ENCODE data around the gene DPP10.

Gene DPP10

GRCh38 chr2:115584507-115584906, 1142.1 kb downstream of the DPP10 start:
- TF ChIP-seq, protein P1, sequence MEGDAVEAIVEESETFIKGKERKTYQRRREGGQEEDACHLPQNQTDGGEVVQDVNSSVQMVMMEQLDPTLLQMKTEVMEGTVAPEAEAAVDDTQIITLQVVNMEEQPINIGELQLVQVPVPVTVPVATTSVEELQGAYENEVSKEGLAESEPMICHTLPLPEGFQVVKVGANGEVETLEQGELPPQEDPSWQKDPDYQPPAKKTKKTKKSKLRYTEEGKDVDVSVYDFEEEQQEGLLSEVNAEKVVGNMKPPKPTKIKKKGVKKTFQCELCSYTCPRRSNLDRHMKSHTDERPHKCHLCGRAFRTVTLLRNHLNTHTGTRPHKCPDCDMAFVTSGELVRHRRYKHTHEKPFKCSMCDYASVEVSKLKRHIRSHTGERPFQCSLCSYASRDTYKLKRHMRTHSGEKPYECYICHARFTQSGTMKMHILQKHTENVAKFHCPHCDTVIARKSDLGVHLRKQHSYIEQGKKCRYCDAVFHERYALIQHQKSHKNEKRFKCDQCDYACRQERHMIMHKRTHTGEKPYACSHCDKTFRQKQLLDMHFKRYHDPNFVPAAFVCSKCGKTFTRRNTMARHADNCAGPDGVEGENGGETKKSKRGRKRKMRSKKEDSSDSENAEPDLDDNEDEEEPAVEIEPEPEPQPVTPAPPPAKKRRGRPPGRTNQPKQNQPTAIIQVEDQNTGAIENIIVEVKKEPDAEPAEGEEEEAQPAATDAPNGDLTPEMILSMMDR (conservative IDR thresholded peaks at IDR 0.05; ENCODE audit: control insufficient read depth, insufficient read depth, low read depth, low read length) = no peak
- H3K4me3 ChIP-seq (ENCODE audit: control insufficient read depth, low read depth, low read length) = no peak overlapping the region
- no peak for DNase-seq (ENCODE audit: low read depth)

GRCh38 chr2:115596659-115597375, 1154.4 kb downstream of the DPP10 start:
- H3K4me3 ChIP-seq (ENCODE audit: control insufficient read depth, low read depth, low read length) = no peak overlapping the region
- TF ChIP-seq, protein P1 (conservative IDR thresholded peaks at IDR 0.05; ENCODE audit: control insufficient read depth, insufficient read depth, low read depth, low read length) = no peak
- DNase-seq (ENCODE audit: low read depth) = no peak

DNA sequence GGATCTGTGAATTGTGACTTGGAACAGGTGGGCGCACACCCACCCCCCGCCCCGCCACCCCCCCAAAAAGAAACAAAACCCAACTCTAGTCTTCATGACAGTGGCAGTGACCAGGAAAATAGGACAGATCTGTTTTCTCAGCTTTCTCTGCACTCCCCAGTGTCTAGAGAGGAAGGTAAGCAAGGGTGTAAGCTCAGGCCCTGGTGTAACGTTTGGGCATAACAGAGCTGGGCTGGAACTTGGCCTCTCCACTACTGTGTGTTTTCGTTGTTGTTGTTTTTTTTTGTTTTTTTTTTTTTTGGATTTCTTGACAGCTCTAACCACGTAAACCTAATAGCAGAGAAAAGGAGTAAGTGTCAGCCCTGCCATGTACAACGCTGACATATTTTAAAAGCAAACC, 1160.8 kb downstream of the DPP10 start:
- no peak overlapping the region for H3K4me3 ChIP-seq (ENCODE audit: control insufficient read depth, low read depth, low read length)
- DNase-seq (ENCODE audit: low read depth) = no peak
- TF ChIP-seq, protein P1 (conservative IDR thresholded peaks at IDR 0.05; ENCODE audit: control insufficient read depth, insufficient read depth, low read depth, low read length) = no peak

DNA sequence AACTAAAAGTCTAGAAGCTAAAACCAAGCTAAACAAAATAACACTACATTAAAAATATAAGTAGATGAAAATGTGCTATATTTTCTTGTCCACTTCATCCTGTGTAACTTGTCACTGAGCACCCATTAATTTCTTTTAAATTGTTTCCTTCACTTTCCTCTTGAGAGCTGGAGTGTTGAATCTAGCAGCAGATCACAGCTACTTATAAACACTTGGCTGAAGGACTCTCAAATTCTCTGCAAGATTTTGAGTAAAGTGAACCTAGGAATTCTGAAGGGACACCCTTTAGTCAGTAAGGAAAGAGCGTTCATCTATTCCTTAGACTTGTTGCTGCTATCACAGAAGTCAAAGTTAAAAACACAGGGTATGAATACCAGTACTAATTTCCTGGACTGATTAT, 1163.9 kb downstream of the DPP10 start:
- H3K4me3 ChIP-seq (ENCODE audit: control insufficient read depth, low read depth, low read length) = no peak overlapping the region
- TF ChIP-seq, protein P1 (conservative IDR thresholded peaks at IDR 0.05; ENCODE audit: control insufficient read depth, insufficient read depth, low read depth, low read length) = no peak
- DNase-seq (ENCODE audit: low read depth) = no peak

GRCh38 chr2:115609978-115610377, 1167.5 kb downstream of the DPP10 start:
- no peak overlapping the region for H3K4me3 ChIP-seq (ENCODE audit: control insufficient read depth, low read depth, low read length)
- TF ChIP-seq, protein P1 (conservative IDR thresholded peaks at IDR 0.05; ENCODE audit: control insufficient read depth, insufficient read depth, low read depth, low read length) = no peak
- no peak for DNase-seq (ENCODE audit: low read depth)

DNA sequence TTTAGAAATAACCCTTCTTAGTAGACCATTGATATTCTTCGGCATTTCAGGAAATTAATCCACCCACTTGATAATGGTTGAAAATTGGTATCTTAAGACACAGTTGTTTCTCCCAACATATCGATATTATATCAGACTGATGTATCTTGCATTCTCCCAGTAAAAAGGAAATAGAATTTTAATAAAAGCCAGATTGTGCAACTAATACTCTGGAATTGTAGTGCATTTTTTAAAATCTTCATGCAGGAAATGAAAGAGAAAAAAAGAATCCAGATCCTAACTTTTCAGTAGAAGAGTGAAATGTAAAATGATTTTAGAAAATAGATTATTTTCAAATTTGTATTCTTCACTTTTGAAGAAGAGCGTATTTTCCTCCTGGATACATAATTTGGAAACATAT, 1168.4 kb downstream of the DPP10 start:
- no peak overlapping the region for H3K4me3 ChIP-seq (ENCODE audit: control insufficient read depth, low read depth, low read length)
- TF ChIP-seq, protein P1 (conservative IDR thresholded peaks at IDR 0.05; ENCODE audit: control insufficient read depth, insufficient read depth, low read depth, low read length) = no peak
- DNase-seq (ENCODE audit: low read depth) = no peak

Measured in fibroblast of mammary gland (primary cell).